Omental fat pad (tissue), 4 donors: Measurements from ENCODE around the gene ECT2L. TPM values are rescaled to one million over a fixed set of nuclear protein-coding genes. Genes with fewer than 3 reads are reported as not detected.

Experiments
- ATAC-seq: fragments of 150-250 bp; one replicate; pipeline ENCODE4 v1.9.1; 2016; ENCODE audit warnings: mild to moderate bottlenecking, moderate library complexity; ENCODE audit not compliant: low FRiP score
- DNase-seq: peaks from one replicate; pipeline ENCODE4 v3.0.0-alpha.2; 2019; ENCODE audit warnings: low spot score
- total RNA-seq, 4 donors: library from RNA; depleted of rRNA; stranded (reverse); fragments of >200 nt; gene quantifications; one replicate each; pipeline ENCODE4 v1.1.0, GENCODE V29; 2016
- TF ChIP-seq, protein P1 (sequence below), 3 donors: fragments of 450-650 bp; IDR thresholded peaks; one replicate each; pipeline ENCODE4 v1.5.1; 2016 to 2017; ENCODE audit warnings: antibody characterized with exemption in 3 of 3, mild to moderate bottlenecking in 3 of 3, moderate library complexity in 2 of 3

Gene ECT2L
- total RNA-seq, 4 donors from 2014 or later = 4.1 TPM; not detected in 3

DNA sequence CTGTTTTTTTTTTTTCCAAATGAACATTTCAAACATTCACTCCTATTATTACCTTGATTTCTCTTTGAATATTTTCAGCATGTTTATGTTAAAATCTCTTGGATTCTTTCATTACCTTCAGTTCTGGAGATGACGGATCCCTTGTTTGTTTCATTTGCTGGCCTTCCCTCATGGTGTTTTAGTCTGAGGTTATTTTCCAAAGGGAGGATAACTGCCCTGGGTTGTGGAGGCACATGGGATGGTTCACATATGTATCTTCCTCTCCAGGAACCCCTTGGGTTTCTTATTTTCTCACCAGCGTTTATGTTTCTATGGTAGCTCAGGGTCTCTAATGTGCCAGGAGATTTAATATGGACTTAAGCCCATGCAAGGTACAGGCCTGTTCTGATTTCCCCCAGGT is 36.3 kb downstream of the ECT2L start:
- TF ChIP-seq, protein P1, sequence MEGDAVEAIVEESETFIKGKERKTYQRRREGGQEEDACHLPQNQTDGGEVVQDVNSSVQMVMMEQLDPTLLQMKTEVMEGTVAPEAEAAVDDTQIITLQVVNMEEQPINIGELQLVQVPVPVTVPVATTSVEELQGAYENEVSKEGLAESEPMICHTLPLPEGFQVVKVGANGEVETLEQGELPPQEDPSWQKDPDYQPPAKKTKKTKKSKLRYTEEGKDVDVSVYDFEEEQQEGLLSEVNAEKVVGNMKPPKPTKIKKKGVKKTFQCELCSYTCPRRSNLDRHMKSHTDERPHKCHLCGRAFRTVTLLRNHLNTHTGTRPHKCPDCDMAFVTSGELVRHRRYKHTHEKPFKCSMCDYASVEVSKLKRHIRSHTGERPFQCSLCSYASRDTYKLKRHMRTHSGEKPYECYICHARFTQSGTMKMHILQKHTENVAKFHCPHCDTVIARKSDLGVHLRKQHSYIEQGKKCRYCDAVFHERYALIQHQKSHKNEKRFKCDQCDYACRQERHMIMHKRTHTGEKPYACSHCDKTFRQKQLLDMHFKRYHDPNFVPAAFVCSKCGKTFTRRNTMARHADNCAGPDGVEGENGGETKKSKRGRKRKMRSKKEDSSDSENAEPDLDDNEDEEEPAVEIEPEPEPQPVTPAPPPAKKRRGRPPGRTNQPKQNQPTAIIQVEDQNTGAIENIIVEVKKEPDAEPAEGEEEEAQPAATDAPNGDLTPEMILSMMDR (IDR thresholded peaks at IDR 0.05) = no peak
- no peak for DNase-seq
- ATAC-seq = no peak

DNA sequence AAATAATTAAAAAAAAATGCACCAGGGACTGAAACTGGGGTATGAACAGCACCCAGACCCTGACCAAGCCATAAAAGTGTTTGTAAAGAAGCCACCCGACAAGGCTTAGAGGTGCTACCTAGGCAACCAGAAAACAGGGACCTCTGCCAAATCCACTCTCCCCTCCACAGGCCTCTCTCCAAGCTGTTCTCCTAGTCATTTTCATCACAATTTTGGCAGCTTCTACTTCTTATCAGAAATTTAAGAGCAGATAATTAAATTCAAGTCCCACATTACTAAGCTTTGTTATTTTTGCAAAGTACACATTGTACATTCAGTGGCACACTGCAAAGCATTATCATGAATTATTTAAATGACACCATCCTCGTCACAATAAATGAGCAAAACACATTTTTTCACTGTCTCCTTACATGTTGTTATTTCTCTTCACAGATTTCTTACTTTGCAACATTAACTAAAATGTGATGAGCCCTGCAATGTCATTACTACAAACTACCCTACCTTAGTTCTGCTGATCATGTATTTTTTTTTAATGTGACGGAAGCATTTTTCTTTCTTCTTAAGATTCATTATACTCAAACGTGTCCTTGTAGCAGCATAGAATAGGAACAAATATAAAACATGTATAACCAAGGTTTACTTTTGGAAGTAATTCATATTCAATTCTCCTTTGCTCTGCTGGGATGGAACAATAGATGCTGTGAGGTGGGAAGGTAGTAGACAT is 38.1 kb downstream of the ECT2L start:
- no peak for ATAC-seq
- TF ChIP-seq, protein P1 (IDR thresholded peaks at IDR 0.05) = no peak
- no peak for DNase-seq

DNA sequence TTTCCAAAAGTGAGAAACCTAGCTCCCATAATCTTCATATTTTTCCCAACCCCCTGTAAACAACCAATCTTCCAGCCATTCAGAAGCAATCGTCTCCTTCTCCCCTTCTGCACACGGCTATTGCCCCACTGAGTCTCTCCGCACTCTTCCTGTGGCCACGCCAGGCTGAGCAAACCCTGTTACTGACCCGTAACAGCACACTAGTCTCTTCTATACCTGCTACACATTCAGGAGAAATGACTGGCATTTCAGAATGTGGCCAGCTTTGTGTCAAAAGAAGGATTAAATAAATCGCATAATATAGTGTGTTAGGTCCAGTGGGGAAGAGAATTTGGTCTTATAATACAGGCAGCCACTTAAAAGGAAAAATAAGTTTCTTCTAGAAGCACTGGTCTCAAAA is 41.4 kb downstream of the ECT2L start:
- DNase-seq (no peak), ATAC-seq (no peak)
- TF ChIP-seq, protein P1 (IDR thresholded peaks at IDR 0.05) = no peak

DNA sequence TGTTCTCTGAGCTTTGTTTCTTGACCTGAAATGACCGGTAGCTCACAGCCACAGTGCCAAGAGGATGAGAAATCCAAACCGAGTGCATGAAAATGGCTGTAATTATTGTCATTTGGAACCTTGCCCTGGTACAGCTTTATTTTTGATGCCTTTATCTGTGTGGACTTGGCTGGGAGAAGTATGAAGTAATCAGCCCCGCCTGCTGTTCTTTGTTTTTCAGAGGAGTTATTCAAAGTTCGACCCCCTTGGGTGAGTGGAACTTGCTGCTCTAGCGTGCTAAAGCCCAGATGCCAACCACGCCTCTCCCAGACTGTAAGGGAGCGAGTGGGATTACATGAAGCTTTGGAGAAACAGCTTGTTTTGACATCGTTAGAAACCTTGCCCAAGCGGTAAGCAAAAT is 48.3 kb downstream of the ECT2L start:
- DNase-seq (no peak), ATAC-seq (peak; percentile 76)
- TF ChIP-seq, protein P1 (IDR thresholded peaks at IDR 0.05) = no peak

DNA sequence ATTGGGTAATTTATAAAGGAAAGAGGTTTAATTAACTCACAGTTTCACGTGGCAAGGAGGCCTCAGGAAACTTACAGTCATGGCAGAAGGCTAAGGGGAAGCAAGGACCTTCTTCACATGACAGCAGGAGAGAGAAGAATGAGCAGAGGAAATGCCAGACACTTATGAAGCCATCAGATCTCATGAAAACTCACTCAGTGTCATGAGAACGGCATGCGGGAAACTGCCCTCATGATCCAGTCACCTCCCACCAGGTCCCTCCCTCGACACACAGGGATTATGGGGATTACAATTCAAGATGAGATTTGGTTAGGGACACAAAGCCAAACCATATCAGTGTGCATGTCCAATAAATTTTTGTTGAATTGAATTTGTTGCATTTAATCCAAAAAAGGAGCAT is 52.0 kb downstream of the ECT2L start:
- DNase-seq (no peak), ATAC-seq (no peak)
- TF ChIP-seq, protein P1 (IDR thresholded peaks at IDR 0.05) = no peak

DNA sequence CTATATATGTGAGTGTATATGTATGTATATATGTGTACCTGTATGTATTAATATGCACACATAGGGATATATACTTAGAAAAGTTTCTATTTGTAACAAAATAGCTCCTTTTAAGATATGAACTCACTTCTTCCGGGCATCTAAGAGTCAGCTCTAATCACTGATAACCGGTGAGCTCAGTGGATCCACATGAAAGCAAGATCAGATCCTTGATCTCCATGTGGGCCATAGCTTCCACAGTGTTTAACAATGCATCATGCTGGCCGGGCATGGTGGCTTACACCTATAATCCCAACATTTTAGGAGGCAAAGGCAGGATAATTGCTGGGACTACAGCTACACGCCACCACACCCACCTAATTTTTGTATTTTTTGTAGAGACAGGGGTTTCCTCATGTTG is 52.6 kb downstream of the ECT2L start:
- DNase-seq = no peak
- ATAC-seq = no peak
- TF ChIP-seq, protein P1 (IDR thresholded peaks at IDR 0.05) = no peak

DNA sequence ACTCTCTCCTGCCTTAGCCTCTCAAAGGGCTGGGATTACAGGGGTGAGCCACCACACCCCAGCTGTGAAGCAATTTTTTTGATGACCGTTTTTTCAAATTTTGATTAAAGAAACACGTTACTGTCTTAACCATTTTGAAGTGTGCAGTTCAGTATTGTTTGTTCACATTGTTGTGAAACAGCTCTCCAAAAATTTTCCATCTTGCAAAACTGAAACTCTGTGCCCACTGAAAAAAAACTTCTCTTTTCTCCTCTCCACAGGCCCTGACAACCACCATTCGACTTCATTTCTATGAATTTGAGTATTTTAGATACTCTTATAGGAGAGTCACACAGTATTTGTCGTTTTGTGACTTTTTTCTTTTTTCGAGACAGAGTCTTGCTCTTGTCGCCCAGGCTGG is 53.9 kb downstream of the ECT2L start:
- TF ChIP-seq, protein P1 (IDR thresholded peaks at IDR 0.05) = no peak
- no peak for DNase-seq
- ATAC-seq = no peak
